GM12891 (cell line): Measurements from ENCODE around the gene DIDO1.

ENCODE experiments used
- PAX5 ChIP-seq: IDR thresholded peaks from 2 replicates; pipeline ENCODE4 v1.6.1; 2011; ENCODE audit warnings: low read length, moderate library complexity, mild to moderate bottlenecking; ENCODE audit not compliant: insufficient read depth, severe bottlenecking
- POLR2A ChIP-seq: IDR thresholded peaks from 2 replicates; pipeline ENCODE4 v1.6.1; 2011; ENCODE audit warnings: low read depth, low read length, control low read depth
- POLR2AphosphoS5 ChIP-seq: IDR thresholded peaks from 2 replicates; pipeline ENCODE4 v1.6.1; 2011; ENCODE audit warnings: low read depth, low read length, control low read depth
- TAF1 ChIP-seq: IDR thresholded peaks from 2 replicates; pipeline ENCODE4 v1.6.1; 2011; ENCODE audit warnings: low read depth, low read length, control low read depth

- TF ChIP-seq POLR2A = no peak
- TF ChIP-seq POLR2AphosphoS5 = no peak
- no peak for TF ChIP-seq TAF1
- TF ChIP-seq PAX5 = no peak
Measured at GRCh38 chr20:62864207-62864606, 62.1 kb downstream of the DIDO1 start.
